SK-N-SH (cell line): ENCODE measurements around the gene HOXC10. TPM values are rescaled to one million over a fixed set of nuclear protein-coding genes. Genes with fewer than 3 reads are reported as not detected.

ENCODE experiments used
- CTCF ChIA-PET: fragments of 300-600, 350-600 bp; formaldehyde crosslinking; extraction: SDS; loops from one replicate; lab custom pipeline; 2021; lab: Yijun Ruan, JAX
- POLR2A ChIA-PET: fragments of 350-600 bp; sonication (Branson Sonifier 250); formaldehyde crosslinking; extraction: SDS; loops from one replicate; lab custom pipeline; 2020; ENCODE audit warnings: antibody characterized with exemption, inconsistent platforms; lab: Yijun Ruan, JAX
- DNase-seq: peaks from one replicate; pipeline ENCODE4 v3.0.0; 2012
- H2AFZ ChIP-seq: fragments of 200-600 bp; sonication (generic); 2 replicates; pipeline ENCODE4 v1.8.1; 2016; ENCODE audit warnings: antibody characterized with exemption, mild to moderate bottlenecking, low read depth
- H3F3A ChIP-seq: fragments of 200-600 bp; sonication (generic); replicated peaks from 2 replicates; pipeline ENCODE3; 2016; ENCODE audit warnings: antibody characterized with exemption, mild to moderate bottlenecking; ENCODE audit not compliant: insufficient read depth
- H3K27ac ChIP-seq, 2 experiments: fragments of 200-500 bp in 1 of 2; fragments of 200-600 bp in 1 of 2; sonication (Bioruptor generic) in 1 of 2; sonication (generic), shearing (Covaris generic) in 1 of 2; 2 replicates each; pipeline versions ENCODE4 v1.5.1 to v1.6.1; 2014 to 2016; ENCODE audit warnings: low read depth in 2 of 2, inconsistent platforms in 1 of 2, low read length in 1 of 2, mild to moderate bottlenecking in 1 of 2, mixed read lengths in 1 of 2
- H3K27me3 ChIP-seq: fragments of 200-600 bp; sonication (generic), shearing (Covaris generic); 2 replicates; pipeline ENCODE4 v1.6.1; 2016; ENCODE audit warnings: mixed run types; ENCODE audit not compliant: insufficient read depth
- H3K36me3 ChIP-seq, 2 experiments: fragments of 200-500 bp in 1 of 2; fragments of 200-600 bp in 1 of 2; sonication (Bioruptor generic) in 1 of 2; sonication (generic) in 1 of 2; replicated peaks in 1 of 2; 2 replicates each; pipeline versions ENCODE3 to v1.5.1; 2014 to 2016; ENCODE audit warnings: low read length in 1 of 2, mild to moderate bottlenecking in 1 of 2; ENCODE audit not compliant: insufficient read depth in 2 of 2, control insufficient read depth in 1 of 2
- H3K4me1 ChIP-seq, 2 experiments: fragments of 200-500 bp in 1 of 2; fragments of 200-600 bp in 1 of 2; sonication (Bioruptor generic) in 1 of 2; sonication (generic), shearing (Covaris generic) in 1 of 2; 2 replicates each; pipeline versions ENCODE4 v1.5.1 to v1.6.1; 2014 to 2016; ENCODE audit warnings: low read depth in 1 of 2, low read length in 1 of 2, mixed run types in 1 of 2; ENCODE audit not compliant: insufficient read depth in 2 of 2, control insufficient read depth in 1 of 2
- H3K4me2 ChIP-seq: fragments of 200-600 bp; sonication (generic), shearing (Covaris generic); 2 replicates; pipeline ENCODE4 v1.6.1; 2017; ENCODE audit warnings: mixed run types
- H3K4me3 ChIP-seq, 2 experiments: fragments of 200-500 bp in 1 of 2; fragments of 200-600 bp in 1 of 2; sonication (Bioruptor generic) in 1 of 2; sonication (generic), shearing (Covaris generic) in 1 of 2; 2 replicates each; pipeline versions ENCODE4 v1.5.1 to v1.8.1; 2014 to 2016; ENCODE audit warnings: low read depth in 2 of 2, inconsistent platforms in 1 of 2, low read length in 1 of 2, mild to moderate bottlenecking in 1 of 2, mixed read lengths in 1 of 2, moderate library complexity in 1 of 2
- H3K79me2 ChIP-seq: fragments of 200-600 bp; sonication (generic); 2 replicates; pipeline ENCODE4 v1.8.1; 2017; ENCODE audit warnings: mild to moderate bottlenecking; ENCODE audit not compliant: insufficient read depth
- H3K9ac ChIP-seq: fragments of 200-600 bp; sonication (generic); 2 replicates; pipeline ENCODE4 v1.6.1; 2017; ENCODE audit warnings: mixed run types
- H3K9me2 ChIP-seq: fragments of 200-600 bp; sonication (generic); 2 replicates; pipeline ENCODE4 v1.6.1; 2017; ENCODE audit warnings: mixed run types
- H3K9me3 ChIP-seq: fragments of 200-600 bp; sonication (generic); 2 replicates; pipeline ENCODE4 v1.6.1; 2017; ENCODE audit warnings: mixed run types, mild to moderate bottlenecking, moderate library complexity
- H4K20me1 ChIP-seq: fragments of 200-600 bp; sonication (generic); 2 replicates; pipeline ENCODE4 v1.6.1; 2017; ENCODE audit warnings: mild to moderate bottlenecking, mixed run types; ENCODE audit not compliant: insufficient read depth
- CHD2 ChIP-seq: fragments of 150-350 bp; IDR thresholded peaks from 2 replicates; pipeline ENCODE4 v1.6.1; 2018; ENCODE audit warnings: low read length; ENCODE audit not compliant: partially characterized antibody
- FOXM1 ChIP-seq: IDR thresholded peaks from 2 replicates; pipeline ENCODE4 v1.4.0; 2012; ENCODE audit warnings: low read depth, mild to moderate bottlenecking
- GABPA ChIP-seq: IDR thresholded peaks from 2 replicates; pipeline ENCODE4 v1.4.0; 2012; ENCODE audit warnings: low read depth, mild to moderate bottlenecking
- MAX ChIP-seq: IDR thresholded peaks from 2 replicates; pipeline ENCODE4 v1.4.0; 2012; ENCODE audit warnings: low read depth
- NFIC ChIP-seq: IDR thresholded peaks from 2 replicates; pipeline ENCODE4 v1.4.0; 2012; ENCODE audit warnings: borderline replicate concordance
- PBX3 ChIP-seq: IDR thresholded peaks from 2 replicates; pipeline ENCODE4; 2012
- RAD21 ChIP-seq: IDR thresholded peaks from 2 replicates; pipeline ENCODE4 v1.6.1; 2012; ENCODE audit warnings: mild to moderate bottlenecking, low read length
- RCOR1 ChIP-seq: fragments of 150-350 bp; IDR thresholded peaks from 2 replicates; pipeline ENCODE4 v1.6.1; 2017; ENCODE audit warnings: antibody characterized with exemption, low read length
- REST ChIP-seq: IDR thresholded peaks from 2 replicates; pipeline ENCODE4 v1.6.1; 2012; ENCODE audit warnings: mild to moderate bottlenecking, low read depth, low read length, moderate library complexity
- RFX5 ChIP-seq: IDR thresholded peaks from 2 replicates; pipeline ENCODE4 v1.6.1; 2012; ENCODE audit warnings: mild to moderate bottlenecking, improper control_type of control experiment, low read length
- RXRA ChIP-seq: IDR thresholded peaks from 2 replicates; pipeline ENCODE4 v1.4.0; 2012; ENCODE audit warnings: low read depth, mild to moderate bottlenecking, borderline replicate concordance
- TAF1 ChIP-seq: IDR thresholded peaks from 2 replicates; pipeline ENCODE4 v1.6.1; 2012; ENCODE audit warnings: low read depth, mild to moderate bottlenecking, low read length, moderate library complexity, borderline replicate concordance
- USF1 ChIP-seq: IDR thresholded peaks from 2 replicates; pipeline ENCODE4 v1.4.0; 2012; ENCODE audit warnings: low read depth, borderline replicate concordance
- YY1 ChIP-seq: IDR thresholded peaks from 2 replicates; pipeline ENCODE4 v1.4.0; 2012; ENCODE audit warnings: low read depth, mild to moderate bottlenecking
- WGBS: methylation state at CpG from one replicate; pipeline ENCODE4 v1.1.6; 2017; ENCODE audit warnings: low lambda C conversion rate; 5-methylcytosine and 5-hydroxymethylcytosine counted together
- polyA plus RNA-seq, 3 experiments: library from polyadenylated mRNA; depleted of rRNA; stranded (reverse); fragments of >200 nt; gene quantifications; 2 replicates each; pipeline ENCODE4 v1.2.3, GENCODE V29; 2012
- TF ChIP-seq, protein P1 (sequence below): fragments of 150-350 bp; IDR thresholded peaks from 2 replicates; pipeline ENCODE4 v1.6.1; 2017; ENCODE audit warnings: antibody characterized with exemption, low read length, low read depth, borderline replicate concordance
- TF ChIP-seq, protein P2 (sequence below): fragments of 150-350 bp; IDR thresholded peaks from 2 replicates; pipeline ENCODE4 v1.6.1; 2016; ENCODE audit warnings: mild to moderate bottlenecking, low read depth, low read length

Gene HOXC10
- polyA plus RNA-seq, 1 of the 3 experiments (the other 2 are of a cell fraction), result 0.03 TPM

- H2AFZ ChIP-seq, result no peak overlapping the region
- H3K9me3 ChIP-seq, result no peaks in the 10 kb centered on the region
- no peak overlapping the region for H3K27ac ChIP-seq
- H3K36me3 ChIP-seq, result no peaks in the 10 kb centered on the region
- H3K27me3 ChIP-seq, result peaks cover 98% of the 10 kb centered on the region
- no peaks in the 10 kb centered on the region for H3F3A ChIP-seq
- no peaks in the 10 kb centered on the region for H3K79me2 ChIP-seq
- ChIA-PET POLR2A (interaction anchor here (0.6 kb wide), 1 partner anchor 67 kb away, joined by 3 read pairs; no protein-coding TSS in a partner anchor), CTCF (interaction anchor here (0.8 to 1.5 kb wide), 7 partner anchors 14 to 255 kb away, joined by 3 to 5 read pairs (median 3); partner anchors contain the start of gene HOXC10)
- TF ChIP-seq RXRA (no peak), RCOR1 (no peak), TAF1 (no peak), MAX (no peak), YY1 (no peak), RFX5 (no peak), PBX3 (no peak), GABPA (no peak), REST (no peak), CHD2 (no peak), RAD21 (no peak), NFIC (no peak), USF1 (no peak), FOXM1 (no peak)
- TF ChIP-seq, protein P1, sequence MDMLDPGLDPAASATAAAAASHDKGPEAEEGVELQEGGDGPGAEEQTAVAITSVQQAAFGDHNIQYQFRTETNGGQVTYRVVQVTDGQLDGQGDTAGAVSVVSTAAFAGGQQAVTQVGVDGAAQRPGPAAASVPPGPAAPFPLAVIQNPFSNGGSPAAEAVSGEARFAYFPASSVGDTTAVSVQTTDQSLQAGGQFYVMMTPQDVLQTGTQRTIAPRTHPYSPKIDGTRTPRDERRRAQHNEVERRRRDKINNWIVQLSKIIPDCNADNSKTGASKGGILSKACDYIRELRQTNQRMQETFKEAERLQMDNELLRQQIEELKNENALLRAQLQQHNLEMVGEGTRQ, result no peak
- TF ChIP-seq, protein P2, sequence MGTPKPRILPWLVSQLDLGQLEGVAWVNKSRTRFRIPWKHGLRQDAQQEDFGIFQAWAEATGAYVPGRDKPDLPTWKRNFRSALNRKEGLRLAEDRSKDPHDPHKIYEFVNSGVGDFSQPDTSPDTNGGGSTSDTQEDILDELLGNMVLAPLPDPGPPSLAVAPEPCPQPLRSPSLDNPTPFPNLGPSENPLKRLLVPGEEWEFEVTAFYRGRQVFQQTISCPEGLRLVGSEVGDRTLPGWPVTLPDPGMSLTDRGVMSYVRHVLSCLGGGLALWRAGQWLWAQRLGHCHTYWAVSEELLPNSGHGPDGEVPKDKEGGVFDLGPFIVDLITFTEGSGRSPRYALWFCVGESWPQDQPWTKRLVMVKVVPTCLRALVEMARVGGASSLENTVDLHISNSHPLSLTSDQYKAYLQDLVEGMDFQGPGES, result no peak
- H3K4me2 ChIP-seq, result no peak overlapping the region
- 6% methylated on average over 4 of the region's 4 CpGs for WGBS
- H3K4me1 ChIP-seq, result no peaks in the 10 kb centered on the region; a peak in 1 of 4 replicates
- no peak overlapping the region for H3K4me3 ChIP-seq
- H4K20me1 ChIP-seq, result no peaks in the 10 kb centered on the region
- H3K9me2 ChIP-seq, result no peaks in the 10 kb centered on the region
- DNase-seq, result no peak
- no peak overlapping the region for H3K9ac ChIP-seq
Measured at GRCh38 chr12:53959314-53959713, 25.6 kb upstream of the HOXC10 start.
